ENCODE data around the gene ASTL. TPM values are rescaled to one million over a fixed set of nuclear protein-coding genes. Genes with fewer than 3 reads are reported as not detected.
"Not testable (repeated sequence)": the region's sequence is repeated elsewhere in the genome, so short reads cannot be mapped to it uniquely, and the experiment has no call there.

ASTL gene
- total RNA-seq, 1 donor from 2014 or later: not detected

DNA sequence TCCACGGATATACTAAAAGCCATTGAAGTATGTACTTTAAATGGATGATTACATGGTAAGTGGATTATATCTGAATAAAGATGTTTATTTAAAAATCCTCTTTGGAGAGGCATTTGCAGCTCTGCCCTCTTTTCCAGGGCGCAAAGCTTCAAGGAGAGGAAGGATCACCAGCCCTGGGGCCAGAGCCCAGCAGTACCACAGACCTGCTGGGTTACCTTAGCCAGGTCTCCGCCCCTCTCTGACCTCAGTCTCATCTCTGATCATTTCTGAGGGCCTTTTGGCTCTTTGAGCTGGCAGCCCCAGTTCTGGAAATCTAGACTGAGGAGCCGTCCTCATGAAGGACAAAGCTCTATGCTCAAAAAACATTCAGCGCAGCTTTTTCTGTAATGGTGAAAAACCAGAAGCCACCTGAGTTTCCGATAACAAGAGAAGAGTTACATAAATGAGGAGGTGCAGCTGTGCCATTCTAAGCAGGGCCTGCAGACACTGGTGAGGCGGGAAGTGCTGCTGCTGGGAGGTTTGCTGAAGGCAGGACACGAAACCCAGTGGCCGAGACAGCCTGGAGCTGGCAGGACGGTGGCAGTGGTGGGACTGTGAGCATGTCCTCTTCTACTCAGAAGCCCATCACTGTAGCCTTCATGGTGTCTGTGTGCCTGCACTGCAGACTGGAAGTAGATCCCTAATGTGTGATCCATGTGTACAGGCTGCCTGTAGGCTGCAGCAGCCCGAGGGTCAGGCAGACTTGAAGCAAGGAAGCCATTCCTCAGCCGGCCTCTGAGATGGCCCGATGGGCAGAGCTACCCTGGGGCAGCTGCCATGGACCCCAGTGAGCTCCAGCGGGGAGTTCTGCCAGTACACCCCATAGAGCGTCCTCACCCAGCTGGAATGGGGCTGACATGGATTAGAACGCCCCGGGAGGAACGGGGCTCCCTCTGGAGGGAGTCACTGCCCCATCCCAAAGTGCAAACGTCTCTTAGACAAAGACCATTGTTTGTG, 49.7 kb downstream of the ASTL start:
- DNase-seq (ENCODE audit: extremely low read depth, low read depth, low spot score): no peak

DNA sequence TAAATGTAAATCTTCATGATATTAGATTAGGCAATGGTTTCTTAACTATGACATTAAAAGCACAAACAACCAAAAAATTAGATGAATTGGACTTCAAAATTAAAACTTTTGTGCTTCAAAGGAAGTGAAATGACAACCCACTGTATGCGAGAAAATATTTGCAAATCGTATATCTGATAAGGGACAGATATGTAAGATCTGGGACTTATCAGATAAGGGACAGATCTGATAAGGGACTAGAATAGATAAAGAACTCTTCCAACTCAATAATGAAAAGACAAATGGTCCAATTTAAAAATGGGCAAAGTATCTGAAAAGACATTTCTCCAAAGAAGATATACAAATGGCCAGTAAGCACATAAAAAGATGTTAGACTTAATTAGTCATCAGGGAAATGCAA, 51.2 kb downstream of the ASTL start:
- DNase-seq (ENCODE audit: extremely low read depth, low read depth, low spot score): no peak

DNA sequence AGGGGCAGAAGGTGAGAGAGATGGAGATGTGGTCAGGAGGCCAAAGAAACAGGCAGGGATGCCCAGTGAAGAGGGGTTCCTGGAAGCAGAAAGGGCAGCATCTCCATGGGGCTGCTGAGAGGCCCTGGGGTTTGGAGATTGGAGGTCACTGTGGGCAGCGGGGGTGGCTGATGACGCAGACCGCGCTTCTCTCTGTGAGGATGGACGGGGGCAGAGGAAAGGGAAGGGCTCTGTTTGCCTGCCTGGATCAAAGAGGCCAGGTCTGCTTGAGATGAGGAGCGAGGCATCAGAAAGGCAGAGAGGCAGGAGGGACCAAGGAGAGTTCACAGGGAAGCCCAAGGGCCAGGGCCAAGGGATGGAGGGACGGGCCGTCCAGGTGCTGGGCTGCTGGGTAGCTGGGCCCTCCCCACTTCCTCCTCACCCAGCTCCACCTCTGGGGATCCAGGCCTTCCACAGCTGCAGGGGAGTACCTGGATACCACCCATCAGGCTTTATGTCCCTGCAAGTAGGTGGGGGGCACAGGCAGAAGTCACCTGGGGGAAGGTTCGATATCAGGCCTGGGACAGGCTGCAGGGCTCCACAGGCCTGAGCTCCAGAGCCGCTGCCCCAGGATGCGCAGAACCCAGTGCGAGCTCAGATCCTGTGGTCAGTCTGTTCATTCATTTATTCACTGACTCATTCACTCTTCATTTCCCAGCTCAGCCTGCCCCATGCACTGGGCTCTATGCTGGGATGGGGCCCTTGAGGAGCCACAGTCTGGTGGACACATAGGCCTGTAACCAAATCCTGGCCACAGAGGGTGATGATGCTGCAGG, 52.6 kb downstream of the ASTL start:
- no peak for DNase-seq (ENCODE audit: extremely low read depth, low read depth, low spot score)

DNA sequence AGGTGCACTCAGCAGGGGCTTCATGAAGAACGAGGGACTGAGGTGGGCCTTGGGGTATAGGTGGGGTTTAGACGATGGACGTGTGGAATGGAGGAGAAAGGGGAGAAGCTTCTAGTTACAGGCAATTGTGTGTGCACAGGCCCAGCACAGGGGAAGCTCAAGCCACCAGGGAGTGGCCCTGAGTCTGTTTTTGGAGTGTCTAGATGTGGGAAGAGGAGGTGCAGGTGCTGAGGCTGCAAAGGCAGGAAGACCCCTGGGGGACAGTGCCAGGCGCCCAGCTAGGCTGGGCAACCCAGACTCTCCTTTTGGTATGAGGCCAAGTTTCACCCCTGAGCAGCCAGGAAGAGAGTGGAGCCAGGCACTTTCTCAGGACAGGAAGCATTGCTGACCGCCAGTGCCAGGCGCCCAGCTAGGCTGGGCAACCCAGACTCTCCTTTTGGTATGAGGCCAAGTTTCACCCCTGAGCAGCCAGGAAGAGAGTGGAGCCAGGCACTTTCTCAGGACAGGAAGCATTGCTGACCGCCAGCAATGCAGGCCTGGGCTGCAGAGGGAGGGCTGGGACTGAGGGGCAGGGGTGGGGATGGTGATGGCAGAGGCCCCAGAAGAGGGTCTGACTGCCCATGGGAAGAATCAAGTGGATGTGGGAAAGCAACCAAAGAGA, 53.3 kb downstream of the ASTL start:
- not testable (repeated sequence) for DNase-seq (ENCODE audit: extremely low read depth, low read depth, low spot score)

DNA sequence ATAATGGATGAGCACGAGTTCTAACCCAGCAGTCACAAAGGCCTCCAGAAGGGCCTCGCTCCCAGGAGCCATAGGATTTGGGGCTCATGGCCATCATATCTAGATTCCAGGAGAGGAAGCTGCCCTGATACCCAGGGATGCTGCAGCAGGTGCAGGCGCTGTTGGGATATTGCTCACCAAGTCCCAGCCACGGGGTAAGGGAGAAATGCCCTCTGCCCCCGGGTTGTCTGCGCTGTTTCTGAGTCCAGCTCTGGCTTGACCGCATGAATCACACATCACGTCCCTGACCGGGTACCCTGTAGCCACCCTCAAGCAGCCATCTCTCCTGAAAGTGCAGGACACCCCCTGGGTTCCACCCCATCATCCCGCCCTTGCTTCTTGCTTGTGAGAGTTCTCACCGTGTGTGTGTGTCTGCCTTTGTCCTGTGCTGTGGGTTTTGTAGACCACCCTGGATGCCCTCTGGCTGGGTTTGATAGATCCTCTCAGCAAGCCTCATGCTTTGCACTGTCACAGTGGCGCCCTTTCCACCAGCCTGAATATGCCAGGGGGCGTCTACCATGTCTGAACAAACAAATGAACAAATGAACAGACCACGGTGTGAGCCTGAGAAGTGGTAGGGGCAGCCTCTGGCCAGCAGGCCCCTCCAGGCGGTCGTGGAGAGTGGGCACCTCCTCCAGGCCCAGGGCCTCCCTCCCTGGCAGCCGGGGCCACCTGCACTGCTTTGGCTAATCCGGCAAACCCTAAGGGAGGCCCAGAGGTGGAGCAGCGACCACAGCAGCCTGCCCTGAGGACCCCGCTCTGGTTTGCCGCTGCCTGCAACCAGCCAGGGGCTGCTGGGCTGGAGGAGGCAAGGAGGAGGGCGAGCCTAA, 54.1 kb downstream of the ASTL start:
- DNase-seq (ENCODE audit: extremely low read depth, low read depth, low spot score): no peak

DNA sequence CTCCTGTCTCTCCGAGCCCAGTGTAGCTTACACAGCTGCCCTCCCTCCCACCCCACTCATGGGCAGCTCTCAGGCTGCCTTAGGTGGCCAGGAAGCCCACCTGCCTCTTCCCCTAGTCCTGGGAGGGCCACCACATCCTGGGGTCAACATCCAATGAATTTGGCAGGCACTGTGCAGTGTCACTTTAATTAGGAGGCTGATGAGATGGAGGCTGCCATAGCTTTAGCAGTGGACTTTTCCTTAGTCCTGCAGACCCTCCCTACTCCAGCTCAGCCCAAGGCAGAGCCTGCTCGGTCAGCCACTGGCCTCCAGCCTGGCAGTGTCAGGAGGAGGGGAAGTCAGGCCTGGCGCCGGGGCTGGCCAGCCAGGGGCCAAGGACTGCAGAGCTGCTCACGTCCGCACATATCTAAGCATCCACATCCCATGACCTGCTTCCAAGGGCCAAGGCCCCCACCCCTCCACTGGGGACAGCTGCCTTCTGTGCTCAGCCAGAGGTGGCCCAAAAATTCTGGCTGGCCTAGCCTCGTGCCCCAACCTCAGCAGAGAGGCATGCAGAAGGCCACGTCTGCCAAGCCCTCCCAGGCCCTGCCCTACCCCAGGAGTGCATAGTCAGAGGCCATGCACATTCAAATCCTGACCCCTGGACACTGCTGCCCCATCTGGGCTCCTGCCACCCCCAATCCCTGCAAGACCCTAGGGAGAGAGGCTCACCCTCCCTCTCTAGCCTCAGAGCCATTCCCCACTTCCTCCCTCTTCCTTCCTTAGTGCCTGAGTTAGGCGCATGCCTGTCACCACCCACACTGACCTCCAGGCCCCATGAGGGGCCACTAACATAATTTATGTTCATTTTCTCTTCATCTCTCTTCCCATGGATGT, 55.0 kb downstream of the ASTL start:
- no peak for DNase-seq (ENCODE audit: extremely low read depth, low read depth, low spot score)

DNA sequence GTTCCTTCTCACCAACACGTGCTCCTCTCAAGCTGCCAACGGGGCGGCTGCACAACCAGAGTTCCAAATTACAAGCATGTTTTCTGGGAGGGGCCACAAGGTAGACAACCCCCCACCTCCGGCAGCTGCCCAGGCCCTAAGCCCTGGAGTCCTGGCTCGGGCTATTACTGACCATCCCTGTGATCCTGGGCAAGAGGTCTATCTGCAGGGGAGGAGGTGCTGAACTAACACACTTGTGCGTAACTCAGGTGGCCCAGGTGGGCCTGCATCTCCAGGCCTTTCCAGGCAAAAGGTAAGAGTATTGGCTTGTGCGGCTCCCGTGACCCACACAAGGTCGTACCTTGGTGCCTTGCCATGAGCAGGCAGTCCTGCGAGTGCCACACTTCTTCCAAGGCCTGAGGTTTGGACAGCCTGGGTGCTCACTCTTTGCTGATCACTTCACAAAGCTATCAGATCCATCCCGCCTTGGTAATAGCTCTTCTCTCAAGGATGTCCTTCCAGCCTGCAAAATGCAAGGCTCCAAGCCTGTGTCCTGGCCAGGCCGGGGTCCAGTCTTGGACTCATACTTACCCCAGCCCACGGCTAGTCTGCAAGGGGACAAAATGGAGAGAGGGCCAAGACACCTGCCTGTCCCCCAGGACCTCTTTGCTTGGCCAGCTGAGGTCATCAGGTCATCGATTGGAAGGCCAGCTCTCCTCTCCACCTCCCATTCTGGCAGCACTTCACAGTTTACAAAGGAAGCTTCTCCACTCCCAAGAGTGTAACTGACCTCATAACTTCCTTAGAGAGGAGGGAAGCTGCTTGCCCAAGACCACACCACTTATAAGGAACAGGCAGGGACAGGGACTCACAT, 55.9 kb downstream of the ASTL start:
- no peak for DNase-seq (ENCODE audit: extremely low read depth, low read depth, low spot score)

DNA sequence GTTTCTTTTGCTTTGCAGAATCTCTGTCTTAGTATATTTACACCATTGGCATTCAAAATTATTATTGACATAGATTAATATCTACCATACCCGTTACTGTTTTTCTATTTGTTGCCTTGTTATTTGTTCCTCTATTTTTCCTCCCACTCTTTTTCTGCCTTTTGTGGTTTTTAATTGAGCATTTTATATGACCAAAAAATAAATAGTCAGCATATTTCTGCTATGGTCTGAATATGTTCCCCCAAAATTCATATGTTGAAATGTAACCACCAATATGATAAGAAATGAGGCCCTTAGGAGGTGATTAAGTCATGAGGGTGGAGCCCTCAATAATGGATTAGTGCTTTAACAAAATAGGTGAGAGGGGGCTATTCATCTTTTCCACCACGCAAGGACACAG, 57.3 kb downstream of the ASTL start:
- no peak for DNase-seq (ENCODE audit: extremely low read depth, low read depth, low spot score)

DNA sequence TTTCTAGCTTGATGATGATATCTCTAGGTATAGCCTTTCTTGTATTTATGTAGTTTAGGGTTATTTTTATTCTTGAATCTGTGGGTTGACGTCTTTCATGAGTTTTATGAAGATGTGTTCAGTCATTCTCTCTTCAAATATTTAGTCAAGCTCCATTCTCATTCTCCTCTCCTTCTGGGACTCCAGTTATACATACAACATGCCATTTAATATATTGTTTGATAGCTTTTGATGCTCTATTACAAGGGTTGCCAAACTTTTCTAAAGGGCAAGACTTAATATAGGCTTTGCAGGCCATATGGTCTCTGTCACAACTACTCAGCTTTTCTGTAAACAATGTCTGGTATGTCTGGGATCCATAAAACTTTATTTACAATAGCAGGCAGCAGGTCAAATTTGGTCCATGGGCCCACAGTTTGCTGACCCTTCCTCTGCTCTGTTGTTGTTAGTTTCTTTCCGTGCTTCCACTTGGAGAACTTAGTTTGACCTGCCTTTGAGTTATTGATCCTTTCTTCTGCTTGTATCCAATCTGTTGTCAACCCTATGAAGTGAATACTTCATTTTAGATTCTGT, 63.0 kb downstream of the ASTL start:
- DNase-seq (ENCODE audit: extremely low read depth, low read depth, low spot score): no peak

DNA sequence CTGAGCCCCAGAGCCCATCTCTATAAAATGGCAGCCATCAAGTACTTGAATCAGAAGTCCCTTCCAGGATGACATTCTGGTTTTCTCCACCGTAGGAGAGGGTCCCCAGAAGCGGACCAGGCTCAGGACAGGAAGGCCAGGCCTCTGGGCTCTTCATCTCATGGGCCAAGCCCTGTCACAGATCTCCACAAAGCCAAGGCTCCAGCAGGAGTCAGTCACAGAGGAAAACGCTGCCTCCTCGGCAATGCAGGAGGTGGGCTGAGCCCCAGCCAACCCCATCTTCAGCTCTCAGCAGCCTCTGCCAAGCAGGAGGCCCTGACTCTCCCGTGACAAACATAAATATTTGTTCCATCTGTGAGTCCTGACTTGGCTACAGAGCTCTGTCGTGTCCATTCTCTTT, 64.1 kb downstream of the ASTL start:
- no peak for DNase-seq (ENCODE audit: extremely low read depth, low read depth, low spot score)

DNA sequence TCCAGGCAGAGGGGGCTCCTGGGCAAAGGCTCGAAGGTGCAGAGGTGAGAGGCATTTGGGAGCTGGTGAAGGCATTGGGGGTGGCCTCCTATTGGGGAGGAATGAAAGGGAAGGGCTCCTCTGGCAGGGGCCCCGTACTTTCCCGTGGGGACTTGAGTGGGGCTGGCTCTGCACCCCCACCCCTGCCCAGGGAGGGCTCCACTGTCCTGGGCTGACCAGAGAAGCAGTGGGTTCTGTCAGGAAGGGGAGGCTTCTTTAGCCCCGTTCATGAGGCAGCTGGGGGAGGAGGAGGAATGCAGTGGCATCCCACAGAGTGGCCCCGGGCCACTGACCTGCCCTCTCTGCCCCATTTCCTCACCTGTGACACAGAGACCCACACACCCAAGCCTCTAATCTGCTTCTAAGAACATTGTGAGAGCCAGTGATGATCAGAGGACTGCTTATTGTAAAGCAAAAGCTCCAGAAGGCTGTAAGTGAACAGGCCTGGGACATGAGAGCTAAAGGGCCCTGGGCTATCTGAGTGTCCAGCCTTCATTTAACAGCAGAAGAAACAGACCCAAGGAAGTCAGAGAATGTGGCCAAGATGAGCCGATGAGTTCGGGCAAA, 65.0 kb downstream of the ASTL start:
- DNase-seq (ENCODE audit: extremely low read depth, low read depth, low spot score): no peak

Other genes starting within 250 kb of the ASTL start
- 15.8 and 38.4 TPM in 2 replicates for gene ANKRD36C, start 146.7 kb downstream of the ASTL start, total RNA-seq
- gene GPAT2, start 103.6 kb downstream of the ASTL start, total RNA-seq: 4.2 and 5.7 TPM in 2 replicates
- gene ADRA2B, start 21.9 kb downstream of the ASTL start, total RNA-seq: not detected in 2 replicates
- gene DUSP2, start 6.9 kb upstream of the ASTL start, total RNA-seq: 0.10 and 0.18 TPM in 2 replicates
- 85.8 and 86.1 TPM in 2 replicates for gene STARD7, start 70.3 kb upstream of the ASTL start, total RNA-seq
- 45.0 and 51.3 TPM in 2 replicates for gene TMEM127, start 127.5 kb upstream of the ASTL start, total RNA-seq
- 90.9 and 110 TPM in 2 replicates for gene CIAO1, start 127.7 kb upstream of the ASTL start, total RNA-seq
- gene SNRNP200, start 167.0 kb upstream of the ASTL start, total RNA-seq: 81.1 and 102 TPM in 2 replicates
- gene ITPRIPL1, start 186.8 kb upstream of the ASTL start, total RNA-seq: 2.0 and 3.0 TPM in 2 replicates
- 4.6 and 10.2 TPM in 2 replicates for gene NCAPH, start 197.3 kb upstream of the ASTL start, total RNA-seq

All from glomerular endothelial cell (primary cell).